Activated T-helper 2 cell treated with anti-CD3 and anti-CD28 coated beads, Interferon-gamma antibody, Interleukin-2, Interleukin-4, amounts not matched to agents 10 μg/mL and 5 μg/mL and 100 μg/mL, durations not matched to agents 14 hours and 24 hours and 36 hours (primary cell): ENCODE data around the gene CLPSL2. TPM values are rescaled to one million over a fixed set of nuclear protein-coding genes. Genes with fewer than 3 reads are reported as not detected.

Experiments
- DNase-seq: peaks from one replicate; pipeline ENCODE4 v3.0.0; 2021; ENCODE audit warnings: low spot score
- H3K27ac Mint-ChIP-seq: one replicate; pipeline ENCODE4 v1.8.0; 2021; ENCODE audit warnings: mixed read lengths
- H3K27me3 Mint-ChIP-seq: one replicate; pipeline ENCODE4 v1.8.0; 2021; ENCODE audit warnings: low read depth, mixed read lengths
- H3K36me3 Mint-ChIP-seq: one replicate; pipeline ENCODE4 v1.8.0; 2021; ENCODE audit warnings: low read depth, mixed read lengths
- H3K4me1 Mint-ChIP-seq: one replicate; pipeline ENCODE4 v1.8.0; 2021; ENCODE audit warnings: low read depth, mixed read lengths
- H3K4me3 Mint-ChIP-seq: one replicate; pipeline ENCODE4 v1.8.0; 2021; ENCODE audit warnings: low read depth, mild to moderate bottlenecking, moderate library complexity, mixed read lengths
- H3K9me3 Mint-ChIP-seq: one replicate; pipeline ENCODE4 v1.8.0; 2021; ENCODE audit warnings: mixed read lengths
- intact Hi-C: fragments of 100-400 bp; cut with micrococcal nuclease; formaldehyde crosslinking; loops from one replicate; pipeline ENCODE4 v1.15.1; 2023
- total RNA-seq: library from RNA; stranded (reverse); gene quantifications from 2 replicates; pipeline ENCODE4 v1.2.3, GENCODE V29; 2022

CLPSL2 gene
- total RNA-seq, 1 donor from 2014 or later, result not detected

GRCh38 chr6:35781290-35781689 is 4.9 kb downstream of the CLPSL2 start:
- H3K4me1 Mint-ChIP-seq, result peaks cover 3% of the 10 kb centered on the region
- peaks cover 22% of the 10 kb centered on the region for H3K27me3 Mint-ChIP-seq
- no peak for DNase-seq

GRCh38 chr6:35782424-35782823 is 6.0 kb downstream of the CLPSL2 start:
- Mint-ChIP-seq H3K9me3 (no peaks in the 10 kb centered on the region), H3K27ac (no peak overlapping the region), H3K4me1 (no peaks in the 10 kb centered on the region), H3K36me3 (no peaks in the 10 kb centered on the region), H3K4me3 (no peak overlapping the region), H3K27me3 (peaks cover 23% of the 10 kb centered on the region)
- intact Hi-C loops, result no loop called here
- no peak for DNase-seq

More at GRCh38 chr6:35781290-35781689, 4.9 kb downstream of the CLPSL2 start:
- Mint-ChIP-seq H3K4me3 (no peak overlapping the region), H3K36me3 (no peaks in the 10 kb centered on the region), H3K27ac (no peak overlapping the region), H3K9me3 (no peaks in the 10 kb centered on the region)
- intact Hi-C loops, result no loop called here

- Mint-ChIP-seq H3K9me3 (no peaks in the 10 kb centered on the region), H3K4me1 (no peaks in the 10 kb centered on the region), H3K4me3 (no peak overlapping the region), H3K27me3 (peaks cover 26% of the 10 kb centered on the region), H3K27ac (no peak overlapping the region), H3K36me3 (no peaks in the 10 kb centered on the region)
- intact Hi-C loops, result no loop called here
- no peak for DNase-seq
Measured at GRCh38 chr6:35784200-35784599, 7.8 kb downstream of the CLPSL2 start.

DNA sequence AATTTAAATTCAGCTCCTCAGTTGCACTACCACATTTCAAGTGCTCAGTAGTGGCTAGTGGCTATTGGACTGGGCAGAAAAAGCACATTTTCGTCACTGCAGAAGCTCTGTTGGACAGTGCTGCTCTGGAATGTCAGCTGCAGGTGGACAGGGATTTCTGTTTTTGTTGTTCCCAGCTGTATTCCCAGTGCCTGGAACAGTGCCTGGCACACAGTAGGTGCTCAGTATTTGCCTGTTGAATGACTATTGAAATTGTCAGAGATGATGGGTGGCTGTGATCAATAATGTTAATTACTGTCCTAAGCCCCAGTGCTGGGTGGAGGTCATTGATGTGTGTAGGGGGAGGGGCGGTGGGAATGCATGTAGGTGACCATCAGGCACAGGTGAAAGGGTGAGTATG is 9.9 kb downstream of the CLPSL2 start:
- no peaks in the 10 kb centered on the region for H3K4me1 Mint-ChIP-seq
- H3K27me3 Mint-ChIP-seq, result peaks cover 30% of the 10 kb centered on the region
- no peak for DNase-seq
- H3K36me3 Mint-ChIP-seq, result no peaks in the 10 kb centered on the region
- intact Hi-C loops, result no loop called here
- no peak overlapping the region for H3K4me3 Mint-ChIP-seq
- H3K9me3 Mint-ChIP-seq, result no peaks in the 10 kb centered on the region
- no peak overlapping the region for H3K27ac Mint-ChIP-seq

- Mint-ChIP-seq H3K27me3 (peaks cover 28% of the 10 kb centered on the region), H3K9me3 (no peaks in the 10 kb centered on the region), H3K4me1 (no peaks in the 10 kb centered on the region), H3K27ac (no peak overlapping the region), H3K4me3 (no peak overlapping the region), H3K36me3 (no peaks in the 10 kb centered on the region)
- intact Hi-C loops, result no loop called here
- no peak for DNase-seq
Measured at GRCh38 chr6:35786810-35787209, 10.4 kb downstream of the CLPSL2 start.

GRCh38 chr6:35787266-35788218 is 11.1 kb downstream of the CLPSL2 start:
- no peak for DNase-seq
- no peak overlapping the region for H3K27ac Mint-ChIP-seq
- no peaks in the 10 kb centered on the region for H3K4me1 Mint-ChIP-seq
- intact Hi-C loops, result no loop called here
- H3K36me3 Mint-ChIP-seq, result no peaks in the 10 kb centered on the region
- peaks cover 28% of the 10 kb centered on the region for H3K27me3 Mint-ChIP-seq
- no peaks in the 10 kb centered on the region for H3K9me3 Mint-ChIP-seq
- no peak overlapping the region for H3K4me3 Mint-ChIP-seq

DNA sequence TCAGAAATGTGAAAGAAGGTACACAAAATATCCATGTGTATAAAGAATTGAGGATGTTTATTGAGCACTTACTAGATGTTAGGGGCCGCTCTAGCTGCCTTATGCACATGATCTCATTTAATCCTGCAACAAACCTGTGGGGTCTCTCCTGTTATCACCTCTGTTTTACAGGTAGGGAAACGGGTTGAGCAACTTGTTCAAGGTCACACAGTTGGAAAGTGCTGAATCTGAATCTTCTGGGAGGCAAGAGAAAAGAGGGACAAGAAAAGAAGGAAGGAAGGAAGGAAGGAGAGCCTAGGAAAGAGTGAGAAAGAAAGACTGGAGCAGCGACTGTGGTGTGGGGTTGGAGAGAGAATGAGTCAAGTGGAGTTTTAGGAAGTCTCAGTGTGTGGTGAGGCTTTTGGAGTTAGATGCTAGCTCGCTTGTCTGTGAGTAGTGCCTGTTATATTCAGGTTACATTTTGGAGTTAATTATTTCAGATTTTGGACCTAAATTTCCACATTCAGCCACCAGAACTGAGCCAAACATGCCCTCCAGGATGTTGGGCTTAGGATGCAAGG is 12.1 kb downstream of the CLPSL2 start:
- H3K36me3 Mint-ChIP-seq, result no peaks in the 10 kb centered on the region
- H3K4me1 Mint-ChIP-seq, result no peaks in the 10 kb centered on the region
- H3K27ac Mint-ChIP-seq, result no peak overlapping the region
- DNase-seq, result no peak
- intact Hi-C loops, result no loop called here
- H3K4me3 Mint-ChIP-seq, result no peak overlapping the region
- no peaks in the 10 kb centered on the region for H3K9me3 Mint-ChIP-seq
- H3K27me3 Mint-ChIP-seq, result peaks cover 31% of the 10 kb centered on the region

GRCh38 chr6:35790683-35791082 is 14.3 kb downstream of the CLPSL2 start:
- peaks cover 22% of the 10 kb centered on the region for H3K27me3 Mint-ChIP-seq
- no peak for DNase-seq
- H3K4me3 Mint-ChIP-seq, result no peak overlapping the region
- no peaks in the 10 kb centered on the region for H3K36me3 Mint-ChIP-seq
- intact Hi-C loops, result no loop called here
- H3K4me1 Mint-ChIP-seq, result no peaks in the 10 kb centered on the region
- H3K9me3 Mint-ChIP-seq, result no peaks in the 10 kb centered on the region
- no peak overlapping the region for H3K27ac Mint-ChIP-seq

GRCh38 chr6:35794536-35795452 is 18.4 kb downstream of the CLPSL2 start:
- Mint-ChIP-seq H3K36me3 (no peaks in the 10 kb centered on the region), H3K9me3 (no peaks in the 10 kb centered on the region), H3K4me3 (no peak overlapping the region), H3K27ac (no peak overlapping the region), H3K4me1 (no peaks in the 10 kb centered on the region), H3K27me3 (peaks cover 5% of the 10 kb centered on the region)
- intact Hi-C loops, result no loop called here
- no peak for DNase-seq

GRCh38 chr6:35795453-35796071 is 19.2 kb downstream of the CLPSL2 start:
- H3K27ac Mint-ChIP-seq, result no peak overlapping the region
- intact Hi-C loops, result no loop called here

GRCh38 chr6:35796236-35796635 is 19.8 kb downstream of the CLPSL2 start:
- H3K36me3 Mint-ChIP-seq, result no peaks in the 10 kb centered on the region
- intact Hi-C loops, result no loop called here
- H3K4me3 Mint-ChIP-seq, result no peak overlapping the region

More at GRCh38 chr6:35795453-35796071, 19.2 kb downstream of the CLPSL2 start:
- no peaks in the 10 kb centered on the region for H3K36me3 Mint-ChIP-seq
- H3K27me3 Mint-ChIP-seq, result peaks cover 7% of the 10 kb centered on the region
- no peaks in the 10 kb centered on the region for H3K9me3 Mint-ChIP-seq
- no peak for DNase-seq
- H3K4me3 Mint-ChIP-seq, result no peak overlapping the region
- H3K4me1 Mint-ChIP-seq, result no peaks in the 10 kb centered on the region

GRCh38 chr6:35797837-35798526 is 21.6 kb downstream of the CLPSL2 start:
- intact Hi-C loops, result no loop called here
- no peak overlapping the region for H3K27ac Mint-ChIP-seq

More at GRCh38 chr6:35796236-35796635, 19.8 kb downstream of the CLPSL2 start:
- DNase-seq, result no peak
- H3K27ac Mint-ChIP-seq, result no peak overlapping the region
- H3K9me3 Mint-ChIP-seq, result no peaks in the 10 kb centered on the region
- no peaks in the 10 kb centered on the region for H3K4me1 Mint-ChIP-seq
- H3K27me3 Mint-ChIP-seq, result peaks cover 7% of the 10 kb centered on the region

More at GRCh38 chr6:35797837-35798526, 21.6 kb downstream of the CLPSL2 start:
- H3K9me3 Mint-ChIP-seq, result no peaks in the 10 kb centered on the region
- peaks cover 4% of the 10 kb centered on the region for H3K27me3 Mint-ChIP-seq
- H3K4me3 Mint-ChIP-seq, result no peak overlapping the region
- H3K4me1 Mint-ChIP-seq, result no peaks in the 10 kb centered on the region
- H3K36me3 Mint-ChIP-seq, result no peaks in the 10 kb centered on the region
- DNase-seq, result no peak
